WTC11 (cell line): ENCODE measurements around the gene REELD1. TPM values are rescaled to one million over a fixed set of nuclear protein-coding genes. Genes with fewer than 3 reads are reported as not detected.

Source experiments
- ATAC-seq: fragments of 200-7000 bp; cut with Tn5 transposase; 2 replicates; pipeline ENCODE4 v1.10.0; 2021; ENCODE audit warnings: mild to moderate bottlenecking, moderate library complexity
- CTCF ChIA-PET: fragments of 300-600 bp; sonication (Branson Sonifier 250); formaldehyde crosslinking; loops from one replicate; lab custom pipeline; 2021; ENCODE audit warnings: antibody characterized with exemption; lab: Charles Lee
- POLR2A ChIA-PET: fragments of 350-600 bp; sonication (Branson Sonifier 250); formaldehyde crosslinking; loops from one replicate; lab custom pipeline; 2021; ENCODE audit warnings: antibody characterized with exemption; lab: Charles Lee
- DNase-seq: peaks from one replicate; pipeline ENCODE4 v3.0.0; 2021; ENCODE audit warnings: low spot score
- H3K27ac Mint-ChIP-seq: 2 replicates; pipeline ENCODE4 v1.8.0; 2021; ENCODE audit warnings: mixed read lengths
- H3K27me3 Mint-ChIP-seq: 2 replicates; pipeline ENCODE4 v1.8.0; 2021; ENCODE audit warnings: low read depth, mild to moderate bottlenecking, moderate library complexity, mixed read lengths
- H3K36me3 Mint-ChIP-seq: 2 replicates; pipeline ENCODE4 v1.8.0; 2021; ENCODE audit warnings: mixed read lengths
- H3K4me1 Mint-ChIP-seq: 2 replicates; pipeline ENCODE4 v1.8.0; 2022; ENCODE audit warnings: mixed read lengths
- H3K4me3 Mint-ChIP-seq: 2 replicates; pipeline ENCODE4 v1.8.0; 2021; ENCODE audit warnings: mild to moderate bottlenecking, moderate library complexity, mixed read lengths
- H3K9me3 Mint-ChIP-seq: 2 replicates; pipeline ENCODE4 v1.8.0; 2021; ENCODE audit warnings: mixed read lengths
- AR ChIP-seq: fragments of 250-450 bp; sonication (Bioruptor Pico); IDR thresholded peaks from 2 replicates; pipeline ENCODE4 v1.9.0; 2021; ENCODE audit warnings: mild to moderate bottlenecking
- CTCF ChIP-seq: fragments of 200-600 bp; IDR thresholded peaks from 2 replicates; pipeline ENCODE4 v1.8.0; 2022; ENCODE audit warnings: antibody characterized with exemption
- ESRRA ChIP-seq: sonication (generic); formaldehyde crosslinking; IDR thresholded peaks from 2 replicates; pipeline ENCODE4 v1.8.1; 2022; ENCODE audit warnings: mild to moderate bottlenecking, missing genetic modification reagents, borderline replicate concordance
- GABPB1 ChIP-seq: sonication (generic); formaldehyde crosslinking; IDR thresholded peaks from 2 replicates; pipeline ENCODE4 v1.8.1; 2023; ENCODE audit warnings: mild to moderate bottlenecking, missing genetic modification reagents
- HMGA2 ChIP-seq: fragments of 250-450 bp; sonication (Bioruptor Pico); IDR thresholded peaks from 2 replicates; pipeline ENCODE4 v1.4.0; 2021; ENCODE audit warnings: mild to moderate bottlenecking, moderate library complexity
- IRF2 ChIP-seq: sonication (generic); formaldehyde crosslinking; IDR thresholded peaks from 2 replicates; pipeline ENCODE4 v1.8.0; 2022; ENCODE audit warnings: low read depth, missing genetic modification reagents, borderline replicate concordance
- KAT7 ChIP-seq: sonication (generic); formaldehyde crosslinking; IDR thresholded peaks from 2 replicates; pipeline ENCODE4 v1.8.1; 2023; ENCODE audit warnings: missing genetic modification reagents, mild to moderate bottlenecking, borderline replicate concordance
- NR2C2 ChIP-seq: sonication (generic); formaldehyde crosslinking; IDR thresholded peaks from 2 replicates; pipeline ENCODE4 v1.8.0; 2022; ENCODE audit warnings: mild to moderate bottlenecking, missing genetic modification reagents
- NR3C1 ChIP-seq: sonication (generic); formaldehyde crosslinking; conservative IDR thresholded peaks from 2 replicates; pipeline ENCODE4 v1.8.1; 2023; ENCODE audit warnings: low read depth, mild to moderate bottlenecking, missing genetic modification reagents
- OVOL2 ChIP-seq: fragments of 250-450 bp; sonication (Bioruptor Pico); IDR thresholded peaks from 2 replicates; pipeline ENCODE4 v1.9.0; 2021; ENCODE audit warnings: mild to moderate bottlenecking, borderline replicate concordance
- PRDM15 ChIP-seq: sonication (generic); formaldehyde crosslinking; IDR thresholded peaks from 2 replicates; pipeline ENCODE4 v1.8.0; 2022; ENCODE audit warnings: missing genetic modification reagents
- RELA ChIP-seq: sonication (generic); formaldehyde crosslinking; IDR thresholded peaks from 2 replicates; pipeline ENCODE4 v1.8.1; 2022; ENCODE audit warnings: missing genetic modification reagents, mild to moderate bottlenecking, borderline replicate concordance
- TCF7 ChIP-seq: sonication (generic); formaldehyde crosslinking; IDR thresholded peaks from 2 replicates; pipeline ENCODE4 v1.8.0; 2022; ENCODE audit warnings: mild to moderate bottlenecking, low read depth, missing genetic modification reagents, moderate library complexity
- TEAD1 ChIP-seq: sonication (generic); formaldehyde crosslinking; IDR thresholded peaks from 2 replicates; pipeline ENCODE4 v1.8.0; 2022; ENCODE audit warnings: mild to moderate bottlenecking, missing genetic modification reagents
- TP53 ChIP-seq: sonication (generic); formaldehyde crosslinking; IDR thresholded peaks from 2 replicates; pipeline ENCODE4 v1.8.1; 2023; ENCODE audit warnings: mild to moderate bottlenecking, missing genetic modification reagents
- ZNF121 ChIP-seq: sonication (generic); formaldehyde crosslinking; IDR thresholded peaks from 2 replicates; pipeline ENCODE4 v1.8.0; 2023; ENCODE audit warnings: missing genetic modification reagents
- ZNF263 ChIP-seq: sonication (generic); formaldehyde crosslinking; IDR thresholded peaks from 2 replicates; pipeline ENCODE4 v1.8.1; 2022; ENCODE audit warnings: low read depth, mild to moderate bottlenecking, moderate library complexity, missing genetic modification reagents
- ZNF317 ChIP-seq: sonication (generic); formaldehyde crosslinking; IDR thresholded peaks from 2 replicates; pipeline ENCODE4 v1.8.1; 2023; ENCODE audit warnings: low read depth, mild to moderate bottlenecking, moderate library complexity, missing genetic modification reagents, borderline replicate concordance
- ZNF416 ChIP-seq: fragments of 250-450 bp; sonication (Bioruptor Pico); IDR thresholded peaks from 2 replicates; pipeline ENCODE4 v1.9.0; 2021; ENCODE audit warnings: mild to moderate bottlenecking, inconsistent platforms
- total RNA-seq: library from RNA; stranded (reverse); gene quantifications from 3 replicates; pipeline ENCODE4 v1.2.3, GENCODE V29; 2021
- TF ChIP-seq, protein P1 (sequence below): sonication (generic); formaldehyde crosslinking; IDR thresholded peaks from 2 replicates; pipeline ENCODE4 v1.8.0; 2022; ENCODE audit warnings: mild to moderate bottlenecking, missing genetic modification reagents
- TF ChIP-seq, protein P2 (sequence below): sonication (generic); formaldehyde crosslinking; IDR thresholded peaks from 2 replicates; pipeline ENCODE4 v1.8.1; 2023; ENCODE audit warnings: mild to moderate bottlenecking, moderate library complexity, missing genetic modification reagents
- TF ChIP-seq, protein P3 (sequence below): sonication (generic); formaldehyde crosslinking; IDR thresholded peaks from 2 replicates; pipeline ENCODE4 v1.8.1; 2023; ENCODE audit warnings: mild to moderate bottlenecking, missing genetic modification reagents
- TF ChIP-seq, protein P4 (sequence below): sonication (generic); formaldehyde crosslinking; conservative IDR thresholded peaks from 2 replicates; pipeline ENCODE4 v1.8.1; 2022; ENCODE audit warnings: mild to moderate bottlenecking, missing genetic modification reagents

Gene REELD1
- total RNA-seq, 1 experiment from 2014 or later: not detected

GRCh38 chr4:146273204-146273901, 59.0 kb downstream of the REELD1 start (continued):
- TF ChIP-seq, protein P1, sequence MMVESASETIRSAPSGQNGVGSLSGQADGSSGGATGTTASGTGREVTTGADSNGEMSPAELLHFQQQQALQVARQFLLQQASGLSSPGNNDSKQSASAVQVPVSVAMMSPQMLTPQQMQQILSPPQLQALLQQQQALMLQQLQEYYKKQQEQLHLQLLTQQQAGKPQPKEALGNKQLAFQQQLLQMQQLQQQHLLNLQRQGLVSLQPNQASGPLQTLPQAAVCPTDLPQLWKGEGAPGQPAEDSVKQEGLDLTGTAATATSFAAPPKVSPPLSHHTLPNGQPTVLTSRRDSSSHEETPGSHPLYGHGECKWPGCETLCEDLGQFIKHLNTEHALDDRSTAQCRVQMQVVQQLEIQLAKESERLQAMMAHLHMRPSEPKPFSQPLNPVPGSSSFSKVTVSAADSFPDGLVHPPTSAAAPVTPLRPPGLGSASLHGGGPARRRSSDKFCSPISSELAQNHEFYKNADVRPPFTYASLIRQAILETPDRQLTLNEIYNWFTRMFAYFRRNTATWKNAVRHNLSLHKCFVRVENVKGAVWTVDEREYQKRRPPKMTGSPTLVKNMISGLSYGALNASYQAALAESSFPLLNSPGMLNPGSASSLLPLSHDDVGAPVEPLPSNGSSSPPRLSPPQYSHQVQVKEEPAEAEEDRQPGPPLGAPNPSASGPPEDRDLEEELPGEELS (CRISPR knock-in tag): no peak
- no peak for TF ChIP-seq TP53
- TF ChIP-seq RELA (CRISPR knock-in tag): no peak
- TF ChIP-seq, protein P2, sequence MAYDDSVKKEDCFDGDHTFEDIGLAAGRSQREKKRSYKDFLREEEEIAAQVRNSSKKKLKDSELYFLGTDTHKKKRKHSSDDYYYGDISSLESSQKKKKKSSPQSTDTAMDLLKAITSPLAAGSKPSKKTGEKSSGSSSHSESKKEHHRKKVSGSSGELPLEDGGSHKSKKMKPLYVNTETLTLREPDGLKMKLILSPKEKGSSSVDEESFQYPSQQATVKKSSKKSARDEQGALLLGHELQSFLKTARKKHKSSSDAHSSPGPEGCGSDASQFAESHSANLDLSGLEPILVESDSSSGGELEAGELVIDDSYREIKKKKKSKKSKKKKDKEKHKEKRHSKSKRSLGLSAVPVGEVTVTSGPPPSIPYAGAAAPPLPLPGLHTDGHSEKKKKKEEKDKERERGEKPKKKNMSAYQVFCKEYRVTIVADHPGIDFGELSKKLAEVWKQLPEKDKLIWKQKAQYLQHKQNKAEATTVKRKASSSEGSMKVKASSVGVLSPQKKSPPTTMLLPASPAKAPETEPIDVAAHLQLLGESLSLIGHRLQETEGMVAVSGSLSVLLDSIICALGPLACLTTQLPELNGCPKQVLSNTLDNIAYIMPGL (CRISPR knock-in tag): no peak
- TF ChIP-seq ZNF317 (CRISPR knock-in tag): no peak
- TF ChIP-seq, protein P3, sequence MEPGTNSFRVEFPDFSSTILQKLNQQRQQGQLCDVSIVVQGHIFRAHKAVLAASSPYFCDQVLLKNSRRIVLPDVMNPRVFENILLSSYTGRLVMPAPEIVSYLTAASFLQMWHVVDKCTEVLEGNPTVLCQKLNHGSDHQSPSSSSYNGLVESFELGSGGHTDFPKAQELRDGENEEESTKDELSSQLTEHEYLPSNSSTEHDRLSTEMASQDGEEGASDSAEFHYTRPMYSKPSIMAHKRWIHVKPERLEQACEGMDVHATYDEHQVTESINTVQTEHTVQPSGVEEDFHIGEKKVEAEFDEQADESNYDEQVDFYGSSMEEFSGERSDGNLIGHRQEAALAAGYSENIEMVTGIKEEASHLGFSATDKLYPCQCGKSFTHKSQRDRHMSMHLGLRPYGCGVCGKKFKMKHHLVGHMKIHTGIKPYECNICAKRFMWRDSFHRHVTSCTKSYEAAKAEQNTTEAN: no peak
- TF ChIP-seq NR2C2 (CRISPR knock-in tag): no peak
- TF ChIP-seq TEAD1 (CRISPR knock-in tag): no peak
- TF ChIP-seq OVOL2 (CRISPR knock-in tag): no peak
- no peak for TF ChIP-seq KAT7 (CRISPR knock-in tag)
- no peak for TF ChIP-seq AR (CRISPR knock-in tag)
- TF ChIP-seq, protein P4, sequence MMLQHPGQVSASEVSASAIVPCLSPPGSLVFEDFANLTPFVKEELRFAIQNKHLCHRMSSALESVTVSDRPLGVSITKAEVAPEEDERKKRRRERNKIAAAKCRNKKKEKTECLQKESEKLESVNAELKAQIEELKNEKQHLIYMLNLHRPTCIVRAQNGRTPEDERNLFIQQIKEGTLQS (CRISPR knock-in tag): no peak

DNA sequence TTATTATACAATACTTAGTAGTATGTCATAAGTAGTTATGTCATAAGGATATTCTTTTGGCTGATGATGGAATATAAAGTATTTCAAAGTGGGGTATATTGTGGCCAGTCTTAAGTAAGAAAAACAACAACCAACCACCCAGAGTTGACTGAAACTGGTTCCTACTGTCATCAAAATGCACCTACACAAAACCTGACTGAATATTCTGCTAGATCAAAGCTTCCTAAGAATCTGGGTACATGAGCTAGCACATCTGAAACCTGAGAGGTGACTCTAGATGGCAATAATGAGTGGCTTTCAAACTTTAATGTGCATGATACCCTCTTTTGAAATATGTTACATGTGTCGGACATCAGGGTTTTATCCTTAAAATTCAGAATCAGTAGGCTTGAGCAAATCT, 60.4 kb downstream of the REELD1 start:
- POLR2A ChIA-PET: no interaction called here
- no peak overlapping the region for H3K4me3 Mint-ChIP-seq
- no peaks in the 10 kb centered on the region for H3K9me3 Mint-ChIP-seq
- no peaks in the 10 kb centered on the region for H3K36me3 Mint-ChIP-seq
- DNase-seq: no peak
- CTCF ChIA-PET: no interaction called here
- H3K27ac Mint-ChIP-seq: no peak overlapping the region
- H3K27me3 Mint-ChIP-seq: no peaks in the 10 kb centered on the region
- no peaks in the 10 kb centered on the region for H3K4me1 Mint-ChIP-seq
- no peak for ATAC-seq
- no peak for TF ChIP-seq PRDM15
- TF ChIP-seq HMGA2 (CRISPR knock-in tag): no peak
- TF ChIP-seq TEAD1 (CRISPR knock-in tag): no peak
- TF ChIP-seq CTCF: no peak
- TF ChIP-seq ZNF317 (CRISPR knock-in tag): no peak
- TF ChIP-seq ZNF263 (CRISPR knock-in tag): no peak
- no peak for TF ChIP-seq TCF7 (CRISPR knock-in tag)
- no peak for TF ChIP-seq ESRRA (CRISPR knock-in tag)
- TF ChIP-seq GABPB1 (CRISPR knock-in tag): no peak
- no peak for TF ChIP-seq IRF2 (CRISPR knock-in tag)
- TF ChIP-seq ZNF121: no peak
- TF ChIP-seq ZNF416 (CRISPR knock-in tag): no peak
- TF ChIP-seq NR3C1: no peak
